Breast epithelium (tissue), 4 donors: ENCODE data around the gene ECD. TPM values are rescaled to one million over a fixed set of nuclear protein-coding genes. Genes with fewer than 3 reads are reported as not detected.

Source experiments
- DNase-seq, 2 donors: peaks; one replicate each; pipeline ENCODE4 v3.0.0-alpha.2; 2019; ENCODE audit warnings: low spot score in 2 of 2
- H3K27ac ChIP-seq, 2 donors: fragments of 200-600 bp; sonication (generic) in 1 of 2; one replicate each; pipeline ENCODE4 v1.5.1; 2016 to 2019; ENCODE audit warnings: mild to moderate bottlenecking in 1 of 2
- H3K27me3 ChIP-seq, 2 donors: fragments of 200-600 bp; sonication (generic) in 1 of 2; one replicate each; pipeline versions ENCODE4 v1.5.1 to v1.6.0; 2017 to 2019; ENCODE audit warnings: control low read depth in 1 of 2, mild to moderate bottlenecking in 1 of 2
- H3K36me3 ChIP-seq: fragments of 200-600 bp; one replicate; pipeline ENCODE4 v1.5.1; 2019
- H3K4me1 ChIP-seq, 2 donors: fragments of 200-600 bp; sonication (generic); one replicate each; pipeline ENCODE4 v1.5.1; 2016 to 2019; ENCODE audit warnings: control low read depth in 1 of 2
- H3K4me3 ChIP-seq, 3 donors: fragments of 200-600 bp; sonication (generic); 1 replicate in 2 of 3; 2 replicates in 1 of 3; pipeline ENCODE4 v1.5.1; 2016 to 2019; ENCODE audit warnings: mild to moderate bottlenecking in 3 of 3, moderate library complexity in 2 of 3
- H3K9me3 ChIP-seq, 2 donors: fragments of 200-600 bp; sonication (generic) in 1 of 2; one replicate each; pipeline ENCODE4 v1.5.1; 2016 to 2019; ENCODE audit warnings: control low read depth in 1 of 2
- CTCF ChIP-seq, 3 donors: fragments of 450-650 bp; IDR thresholded peaks; one replicate each; pipeline ENCODE4 v1.5.1; 2016 to 2017; ENCODE audit warnings: antibody characterized with exemption in 3 of 3, mild to moderate bottlenecking in 3 of 3, moderate library complexity in 3 of 3
- POLR2A ChIP-seq: fragments of 450-650 bp; IDR thresholded peaks from one replicate; pipeline ENCODE4 v1.6.1; 2016; ENCODE audit warnings: antibody characterized with exemption, mild to moderate bottlenecking, moderate library complexity
- POLR2AphosphoS5 ChIP-seq, 3 donors: sonication (generic); formaldehyde crosslinking; IDR thresholded peaks; one replicate each; pipeline ENCODE4 v1.6.1; 2017; ENCODE audit warnings: antibody characterized with exemption in 3 of 3
- intact Hi-C: fragments of 100-400 bp; cut with DNase I; formaldehyde crosslinking; loops from one replicate; pipeline ENCODE4 v1.15.1; 2023; ENCODE audit warnings: low total_unique reads
- total RNA-seq, 3 donors: library from RNA; depleted of rRNA; stranded (reverse); fragments of >200 nt; gene quantifications; one replicate each; pipeline ENCODE4 v1.1.0, GENCODE V29; 2016

The ECD gene
- total RNA-seq, 3 donors from 2014 or later = 34.9 to 49.2 (median 39.3) TPM

- Histone ChIP-seq H3K27ac (no peak overlapping the region), H3K4me3 (no peak overlapping the region), H3K27me3 (no peaks in the 10 kb centered on the region), H3K9me3 (no peaks in the 10 kb centered on the region), H3K36me3 (no peaks in the 10 kb centered on the region), H3K4me1 (no peaks in the 10 kb centered on the region)
- TF ChIP-seq POLR2A = no peak
- TF ChIP-seq POLR2AphosphoS5 (IDR thresholded peaks at IDR 0.05) = no peak
- TF ChIP-seq CTCF (IDR thresholded peaks at IDR 0.05) = no peak
- no peak for DNase-seq
- intact Hi-C loops = no loop called here
These were observed 61.5 kb downstream of the ECD start for GRCh38 chr10:73106301-73106700.

- intact Hi-C loops = no loop called here
These were observed 68.7 kb downstream of the ECD start for GRCh38 chr10:73099141-73099540.

GRCh38 chr10:73097305-73097670 is 70.5 kb downstream of the ECD start:
- no peaks in the 10 kb centered on the region for H3K36me3 ChIP-seq
- TF ChIP-seq POLR2A (no peak), POLR2AphosphoS5 (IDR thresholded peaks at IDR 0.05) (no peak), CTCF (IDR thresholded peaks at IDR 0.05) (no peak)
- intact Hi-C loops = no loop called here

More at GRCh38 chr10:73099141-73099540, 68.7 kb downstream of the ECD start:
- TF ChIP-seq POLR2AphosphoS5 (IDR thresholded peaks at IDR 0.05) (no peak), POLR2A (no peak), CTCF (IDR thresholded peaks at IDR 0.05) (no peak)
- Histone ChIP-seq H3K4me1 (peaks cover 0 to 6% of the 10 kb centered on the region in 2 donors), H3K36me3 (no peaks in the 10 kb centered on the region), H3K9me3 (no peaks in the 10 kb centered on the region), H3K27ac (no peak overlapping the region), H3K4me3 (no peak overlapping the region), H3K27me3 (no peaks in the 10 kb centered on the region)
- no peak for DNase-seq

GRCh38 chr10:73096449-73097304 is 71.1 kb downstream of the ECD start, which contains the start of gene P4HA1:
Gene P4HA1 (minus strand): TSS chr10:73096866. CDS start chr10:73074883, 21,983 bp downstream.
- Histone ChIP-seq H3K4me3 (peak within 1 kb of the TSS; percentile 66 to 83 (median 76)), H3K27ac (peak within 1 kb of the TSS; percentile 95 to 96), H3K4me1 (peaks cover 0 to 9% of the 10 kb centered on the region in 2 donors), H3K9me3 (no peaks in the 10 kb centered on the region), H3K27me3 (no peaks in the 10 kb centered on the region), H3K36me3 (no peaks in the 10 kb centered on the region)
- intact Hi-C loops = no loop called here
- DNase-seq = peak; percentile 98
- TF ChIP-seq CTCF (IDR thresholded peaks at IDR 0.05) (peak; percentile 38 to 71 (median 61)), POLR2AphosphoS5 (IDR thresholded peaks at IDR 0.05) (peak; percentile 96 to 99 (median 98)), POLR2A (peak; percentile 90)

More at GRCh38 chr10:73097305-73097670, 70.5 kb downstream of the ECD start:
- H3K4me3 ChIP-seq = peak overlapping the region; percentile 66 to 83 (median 76)
- no peaks in the 10 kb centered on the region for H3K27me3 ChIP-seq
- DNase-seq = no peak
- no peaks in the 10 kb centered on the region for H3K9me3 ChIP-seq
- H3K27ac ChIP-seq = peak overlapping the region; percentile 95 to 96
- peaks cover 0 to 9% of the 10 kb centered on the region in 2 donors for H3K4me1 ChIP-seq

GRCh38 chr10:73096041-73096448 is 71.8 kb downstream of the ECD start:
- DNase-seq = peak; percentile 58 to 71
- Histone ChIP-seq H3K36me3 (no peaks in the 10 kb centered on the region), H3K27me3 (no peaks in the 10 kb centered on the region), H3K27ac (peak overlapping the region; percentile 95 to 96), H3K4me1 (peaks cover 0 to 9% of the 10 kb centered on the region in 2 donors), H3K9me3 (no peaks in the 10 kb centered on the region), H3K4me3 (peak overlapping the region; percentile 66 to 83 (median 76))
- peak in 1 of 3 donors; percentile 8 for TF ChIP-seq POLR2AphosphoS5 (IDR thresholded peaks at IDR 0.05)
- no peak for TF ChIP-seq POLR2A
- TF ChIP-seq CTCF (IDR thresholded peaks at IDR 0.05) = no peak
- intact Hi-C loops = no loop called here
